CD4-positive, alpha-beta memory T cell (primary cell): ENCODE results near the gene SCD5. TPM values are rescaled to one million over a fixed set of nuclear protein-coding genes. Genes with fewer than 3 reads are reported as not detected.

ENCODE experiments used
- CTCF ChIA-PET: fragments of 350-600 bp; sonication (Branson Sonifier 250); formaldehyde crosslinking; loops from one replicate; lab custom pipeline; 2021; ENCODE audit warnings: inconsistent platforms; ENCODE audit not compliant: partially characterized antibody; lab: Charles Lee
- POLR2A ChIA-PET: fragments of 350-600 bp; sonication (Branson Sonifier 250); formaldehyde crosslinking; loops from one replicate; lab custom pipeline; 2021; ENCODE audit not compliant: partially characterized antibody; lab: Charles Lee
- DNase-seq, 5 donors: peaks; one replicate each; pipeline versions ENCODE4 v3.0.0 to v3.0.0-alpha.2; 2020 to 2022; ENCODE audit warnings: mixed read lengths in 1 of 5
- H3K27ac ChIP-seq: one replicate; pipeline ENCODE4 v1.7.0; 2013; ENCODE audit warnings: low read depth, low read length
- H3K27me3 ChIP-seq: 2 replicates; pipeline ENCODE4 v1.7.0; 2013; ENCODE audit warnings: mild to moderate bottlenecking, low read length, moderate library complexity; ENCODE audit not compliant: insufficient read depth
- H3K36me3 ChIP-seq: 2 replicates; pipeline ENCODE4 v1.7.0; 2013; ENCODE audit warnings: mild to moderate bottlenecking, low read length, moderate library complexity; ENCODE audit not compliant: insufficient read depth
- H3K4me1 ChIP-seq: 2 replicates; pipeline ENCODE4 v1.7.0; 2013; ENCODE audit warnings: mild to moderate bottlenecking, low read length, moderate library complexity; ENCODE audit not compliant: insufficient read depth
- H3K4me3 ChIP-seq, 2 donors: one replicate each; pipeline ENCODE4 v1.7.0; 2013; ENCODE audit warnings: low read length in 2 of 2, mild to moderate bottlenecking in 1 of 2
- H3K9me3 ChIP-seq, 2 donors: one replicate each; pipeline ENCODE4 v1.7.0; 2013; ENCODE audit warnings: low read length in 2 of 2, control low read depth in 1 of 2; ENCODE audit not compliant: control insufficient read depth in 1 of 2
- H3K27ac Mint-ChIP-seq, 7 donors: one replicate each; pipeline ENCODE4 v1.8.0; 2020 to 2021; ENCODE audit warnings: mixed read lengths in 7 of 7, mild to moderate bottlenecking in 6 of 7, inconsistent platforms in 3 of 7, moderate library complexity in 3 of 7
- H3K27me3 Mint-ChIP-seq, 2 donors: one replicate each; pipeline ENCODE4 v1.8.0; 2020 to 2021; ENCODE audit warnings: mixed read lengths in 2 of 2
- H3K36me3 Mint-ChIP-seq, 2 donors: one replicate each; pipeline ENCODE4 v1.8.0; 2020 to 2021; ENCODE audit warnings: mixed read lengths in 2 of 2, inconsistent platforms in 1 of 2, mild to moderate bottlenecking in 1 of 2
- H3K4me1 Mint-ChIP-seq, 4 donors: one replicate each; pipeline ENCODE4 v1.8.0; 2020 to 2021; ENCODE audit warnings: mixed read lengths in 4 of 4, mild to moderate bottlenecking in 1 of 4
- H3K4me3 Mint-ChIP-seq, 8 donors: one replicate each; pipeline ENCODE4 v1.8.0; 2020 to 2021; ENCODE audit warnings: mixed read lengths in 8 of 8, mild to moderate bottlenecking in 7 of 8, moderate library complexity in 6 of 8, inconsistent platforms in 3 of 8
- H3K9me3 Mint-ChIP-seq, 8 donors: one replicate each; pipeline ENCODE4 v1.8.0; 2020 to 2021; ENCODE audit warnings: mixed read lengths in 8 of 8, mild to moderate bottlenecking in 5 of 8, inconsistent platforms in 3 of 8, moderate library complexity in 1 of 8
- intact Hi-C: fragments of 100-400 bp; cut with micrococcal nuclease; formaldehyde crosslinking; loops from one replicate; pipeline ENCODE4 v1.15.1; 2023
- polyA plus RNA-seq, 2 donors: library from polyadenylated mRNA; unstranded; fragments of 300-500 nt; fragmentation: Illumina TruSeq; gene quantifications; one replicate each; pipeline ENCODE4 v1.2.3, GENCODE V29; 2021
- total RNA-seq, 2 experiments: library from RNA; stranded (reverse); gene quantifications; one replicate each; pipeline ENCODE4 v1.2.3, GENCODE V29; 2021

SCD5 gene
- total and polyA plus RNA-seq, 4 experiments from 2014 or later = 1.8 TPM; not detected in 3

DNA sequence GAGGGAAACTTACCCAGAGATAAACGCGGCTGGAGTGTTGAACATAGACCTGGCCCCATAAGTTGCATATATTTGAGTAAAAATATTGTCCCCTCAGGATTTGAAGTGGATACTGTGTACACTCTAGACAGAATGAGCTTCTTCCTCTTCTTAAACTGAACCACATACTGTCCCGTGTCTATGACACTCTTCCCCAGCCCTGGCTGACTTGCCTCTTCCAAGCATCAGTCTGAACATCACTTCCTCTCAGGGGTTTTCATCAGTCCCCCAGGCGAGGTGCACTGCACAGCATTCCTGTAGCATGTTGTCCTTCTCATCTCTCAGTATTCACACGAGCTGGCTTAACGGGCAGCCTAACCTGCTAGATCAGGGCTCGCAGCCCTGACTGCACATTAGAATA, 156.3 kb downstream of the SCD5 start:
- no peak for DNase-seq
- H3K27ac ChIP-seq = no peak overlapping the region
- H3K36me3 ChIP-seq = no peaks in the 10 kb centered on the region
- CTCF ChIA-PET = no interaction called here
- intact Hi-C loops = no loop called here
- H3K4me1 ChIP-seq = no peaks in the 10 kb centered on the region
- Mint-ChIP-seq H3K27ac (no peak overlapping the region), H3K9me3 (no peaks in the 10 kb centered on the region), H3K36me3 (no peaks in the 10 kb centered on the region), H3K27me3 (peaks cover 6 to 12% of the 10 kb centered on the region in 2 donors), H3K4me1 (no peaks in the 10 kb centered on the region), H3K4me3 (no peak overlapping the region)
- POLR2A ChIA-PET = no interaction called here
- H3K27me3 ChIP-seq = no peaks in the 10 kb centered on the region
- H3K9me3 ChIP-seq = no peaks in the 10 kb centered on the region
- H3K4me3 ChIP-seq = no peak overlapping the region

- no peak for DNase-seq
- H3K4me3 ChIP-seq = no peak overlapping the region
- Mint-ChIP-seq H3K4me1 (no peaks in the 10 kb centered on the region), H3K4me3 (no peak overlapping the region), H3K9me3 (no peaks in the 10 kb centered on the region), H3K27me3 (peaks cover 6 to 14% of the 10 kb centered on the region in 2 donors), H3K27ac (no peak overlapping the region), H3K36me3 (no peaks in the 10 kb centered on the region)
- no peaks in the 10 kb centered on the region for H3K27me3 ChIP-seq
- H3K36me3 ChIP-seq = no peaks in the 10 kb centered on the region
- no peak overlapping the region for H3K27ac ChIP-seq
- POLR2A ChIA-PET = no interaction called here
- no peaks in the 10 kb centered on the region for H3K4me1 ChIP-seq
- intact Hi-C loops = no loop called here
- CTCF ChIA-PET = no interaction called here
- H3K9me3 ChIP-seq = no peaks in the 10 kb centered on the region
Measured at GRCh38 chr4:82640540-82640939, 158.1 kb downstream of the SCD5 start.

DNA sequence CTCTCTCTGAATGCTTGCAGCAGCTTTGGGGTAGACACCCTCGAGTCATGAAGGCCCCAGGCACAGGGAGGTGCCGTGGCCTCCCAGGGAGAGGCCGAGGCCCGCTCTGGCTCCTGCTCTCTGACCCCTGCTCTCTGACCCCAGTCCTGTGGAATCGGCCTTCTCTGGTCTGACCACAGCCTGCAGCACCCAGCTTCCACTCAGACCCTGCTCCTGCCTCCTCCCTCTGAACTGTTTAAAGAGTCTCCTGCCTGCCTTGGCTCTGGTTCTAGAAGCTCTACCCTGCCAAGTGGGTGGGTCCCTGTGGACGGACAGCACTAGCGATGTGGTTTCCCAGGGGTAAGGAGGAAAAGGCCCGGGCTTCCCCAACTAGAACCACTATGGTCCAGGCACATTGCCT, 158.6 kb downstream of the SCD5 start:
- Histone ChIP-seq H3K4me1 (no peaks in the 10 kb centered on the region), H3K27ac (no peak overlapping the region), H3K4me3 (no peak overlapping the region), H3K9me3 (no peaks in the 10 kb centered on the region), H3K36me3 (no peaks in the 10 kb centered on the region), H3K27me3 (no peaks in the 10 kb centered on the region)
- no peak overlapping the region for H3K4me3 Mint-ChIP-seq
- peaks cover 0 to 2% (median 0%) of the 10 kb centered on the region in 8 donors for H3K9me3 Mint-ChIP-seq
- H3K4me1 Mint-ChIP-seq = no peaks in the 10 kb centered on the region
- no peaks in the 10 kb centered on the region for H3K36me3 Mint-ChIP-seq
- H3K27ac Mint-ChIP-seq = no peak overlapping the region
- ChIA-PET CTCF (no interaction called here), POLR2A (no interaction called here)
- no peak for DNase-seq
- peaks cover 8 to 13% of the 10 kb centered on the region in 2 donors for H3K27me3 Mint-ChIP-seq
- intact Hi-C loops = no loop called here

- H3K9me3 Mint-ChIP-seq = peaks cover 0 to 8% (median 4%) of the 10 kb centered on the region in 8 donors
- Histone ChIP-seq H3K4me3 (no peak overlapping the region), H3K27ac (no peak overlapping the region), H3K9me3 (no peaks in the 10 kb centered on the region), H3K36me3 (no peaks in the 10 kb centered on the region), H3K27me3 (no peaks in the 10 kb centered on the region), H3K4me1 (no peaks in the 10 kb centered on the region)
- H3K4me3 Mint-ChIP-seq = no peak overlapping the region
- no peak for DNase-seq
- H3K27me3 Mint-ChIP-seq = peaks cover 6 to 14% of the 10 kb centered on the region in 2 donors
- ChIA-PET CTCF (no interaction called here), POLR2A (no interaction called here)
- no peaks in the 10 kb centered on the region for H3K36me3 Mint-ChIP-seq
- no peaks in the 10 kb centered on the region for H3K4me1 Mint-ChIP-seq
- no peak overlapping the region for H3K27ac Mint-ChIP-seq
- intact Hi-C loops = no loop called here
Measured at GRCh38 chr4:82638479-82638878, 160.1 kb downstream of the SCD5 start.

DNA sequence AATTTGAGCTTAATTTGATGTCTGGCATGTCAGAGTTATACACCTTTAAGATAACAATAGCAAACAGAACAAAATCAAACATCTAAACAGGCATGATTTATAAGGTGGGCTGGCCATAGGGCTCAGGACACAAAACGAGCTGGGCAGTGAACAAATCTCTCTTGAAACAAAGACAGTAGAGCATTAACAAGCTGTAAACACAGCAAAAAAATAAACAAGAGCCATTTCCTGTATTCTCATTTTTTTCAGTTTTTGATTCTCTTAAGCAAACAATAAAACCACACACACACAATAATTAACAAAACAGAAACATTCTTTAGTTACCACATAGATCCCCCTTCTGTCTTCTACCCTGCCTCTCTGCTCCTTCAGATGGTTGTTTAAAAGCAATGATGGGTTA, 168.5 kb downstream of the SCD5 start:
- Mint-ChIP-seq H3K36me3 (no peaks in the 10 kb centered on the region), H3K9me3 (peaks cover 2 to 14% (median 6%) of the 10 kb centered on the region in 8 donors), H3K27me3 (peaks cover 1 to 10% of the 10 kb centered on the region in 2 donors), H3K27ac (no peak overlapping the region), H3K4me3 (no peak overlapping the region), H3K4me1 (no peaks in the 10 kb centered on the region)
- Histone ChIP-seq H3K27me3 (no peaks in the 10 kb centered on the region), H3K9me3 (no peaks in the 10 kb centered on the region), H3K4me3 (no peak overlapping the region), H3K36me3 (no peaks in the 10 kb centered on the region), H3K4me1 (no peaks in the 10 kb centered on the region), H3K27ac (no peak overlapping the region)
- ChIA-PET POLR2A (no interaction called here), CTCF (no interaction called here)
- intact Hi-C loops = no loop called here
- DNase-seq = no peak

DNA sequence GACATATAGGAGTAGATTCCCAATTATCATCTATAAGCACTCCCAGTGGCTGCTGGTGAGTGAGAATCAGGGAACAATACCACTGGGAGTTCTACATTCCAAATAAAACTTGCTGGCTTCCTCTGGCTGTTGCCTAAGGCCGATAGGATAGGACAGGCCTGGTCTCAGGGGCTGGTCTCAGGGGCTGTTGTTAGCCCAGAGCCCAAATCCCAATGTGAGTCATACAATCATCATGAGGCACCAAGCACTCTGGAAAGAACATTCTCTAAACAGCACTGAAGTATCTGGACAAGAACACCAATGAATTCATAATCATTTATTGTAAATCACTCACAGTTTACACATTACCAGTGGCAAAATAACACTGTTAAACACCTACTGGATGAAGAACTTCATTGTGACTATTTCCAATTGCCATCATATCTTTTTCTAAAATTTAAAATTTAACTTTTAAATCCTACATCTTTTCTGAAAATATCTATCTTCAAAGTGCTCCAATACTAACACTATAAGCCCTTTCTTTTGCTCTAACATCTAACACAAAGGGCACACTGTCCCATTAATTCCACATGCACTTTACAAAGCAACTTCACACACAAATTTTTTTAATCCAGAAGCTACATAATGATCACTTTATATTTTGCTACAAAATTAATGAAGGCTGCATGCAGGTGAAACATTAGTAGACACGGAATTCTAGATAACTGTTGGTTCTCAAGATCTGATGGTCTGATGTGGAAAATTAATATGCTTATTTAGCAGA, 169.2 kb downstream of the SCD5 start:
- ChIA-PET POLR2A (no interaction called here), CTCF (no interaction called here)
- no peak overlapping the region for H3K27ac Mint-ChIP-seq
- no peak overlapping the region for H3K4me3 ChIP-seq
- intact Hi-C loops = no loop called here
- DNase-seq = no peak
- H3K36me3 Mint-ChIP-seq = no peaks in the 10 kb centered on the region
- H3K9me3 ChIP-seq = no peaks in the 10 kb centered on the region
- no peaks in the 10 kb centered on the region for H3K27me3 ChIP-seq
- H3K36me3 ChIP-seq = no peaks in the 10 kb centered on the region
- no peak overlapping the region for H3K27ac ChIP-seq
- peaks cover 0 to 7% of the 10 kb centered on the region in 2 donors for H3K27me3 Mint-ChIP-seq
- no peaks in the 10 kb centered on the region for H3K4me1 Mint-ChIP-seq
- peaks cover 0 to 14% (median 4%) of the 10 kb centered on the region in 8 donors for H3K9me3 Mint-ChIP-seq
- H3K4me3 Mint-ChIP-seq = no peak overlapping the region
- no peaks in the 10 kb centered on the region for H3K4me1 ChIP-seq

DNA sequence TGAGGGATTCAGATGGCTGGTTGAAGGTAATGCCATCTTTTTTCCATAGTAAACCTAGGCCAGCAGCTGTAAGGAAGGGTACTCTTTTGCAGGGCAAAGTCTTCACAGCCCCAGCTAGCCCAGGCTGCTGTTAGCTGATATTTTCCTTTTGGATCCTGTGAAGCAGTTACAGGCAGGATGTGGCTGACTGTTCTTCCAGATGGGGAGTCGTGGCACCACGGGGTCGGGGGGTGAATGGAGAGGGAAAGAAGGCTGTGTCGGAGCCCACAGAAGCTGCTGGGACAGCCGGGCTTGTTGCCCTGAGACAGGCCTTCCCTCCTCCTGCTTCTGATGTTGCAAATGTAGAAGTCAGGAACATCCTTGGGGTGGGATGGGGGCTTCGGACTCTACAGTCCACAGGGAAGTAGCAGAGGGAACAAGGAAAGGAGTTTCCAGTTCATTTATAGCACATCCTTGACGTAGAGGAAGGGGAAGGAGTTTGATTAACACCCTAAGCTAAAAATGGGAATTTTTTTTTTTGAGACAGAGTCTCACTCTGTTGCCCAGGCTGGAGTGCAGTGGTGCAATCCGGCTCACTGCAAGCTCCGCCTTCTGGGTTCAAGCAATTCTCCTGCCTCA, 172.2 kb downstream of the SCD5 start:
- Mint-ChIP-seq H3K4me3 (no peak overlapping the region), H3K36me3 (no peaks in the 10 kb centered on the region), H3K27ac (no peak overlapping the region), H3K4me1 (no peaks in the 10 kb centered on the region), H3K27me3 (peaks cover 0 to 7% of the 10 kb centered on the region in 2 donors), H3K9me3 (peaks cover 0 to 2% (median 0%) of the 10 kb centered on the region in 8 donors)
- POLR2A ChIA-PET = no interaction called here
- DNase-seq = no peak
- Histone ChIP-seq H3K4me3 (no peak overlapping the region), H3K9me3 (no peaks in the 10 kb centered on the region), H3K27ac (no peak overlapping the region), H3K27me3 (no peaks in the 10 kb centered on the region), H3K36me3 (no peaks in the 10 kb centered on the region), H3K4me1 (no peaks in the 10 kb centered on the region)
- CTCF ChIA-PET = no interaction called here
- intact Hi-C loops = no loop called here
